ENCODE measurements around the gene SYNGAP1. TPM values are rescaled to one million over a fixed set of nuclear protein-coding genes. Genes with fewer than 3 reads are reported as not detected.

The SYNGAP1 gene
- total and polyA plus RNA-seq, 9 of the 15 experiments (the other 6 are each of a cell fraction or from before 2014, with no cell fraction given) = 0.01 to 22.8 (median 3.2) TPM

DNA sequence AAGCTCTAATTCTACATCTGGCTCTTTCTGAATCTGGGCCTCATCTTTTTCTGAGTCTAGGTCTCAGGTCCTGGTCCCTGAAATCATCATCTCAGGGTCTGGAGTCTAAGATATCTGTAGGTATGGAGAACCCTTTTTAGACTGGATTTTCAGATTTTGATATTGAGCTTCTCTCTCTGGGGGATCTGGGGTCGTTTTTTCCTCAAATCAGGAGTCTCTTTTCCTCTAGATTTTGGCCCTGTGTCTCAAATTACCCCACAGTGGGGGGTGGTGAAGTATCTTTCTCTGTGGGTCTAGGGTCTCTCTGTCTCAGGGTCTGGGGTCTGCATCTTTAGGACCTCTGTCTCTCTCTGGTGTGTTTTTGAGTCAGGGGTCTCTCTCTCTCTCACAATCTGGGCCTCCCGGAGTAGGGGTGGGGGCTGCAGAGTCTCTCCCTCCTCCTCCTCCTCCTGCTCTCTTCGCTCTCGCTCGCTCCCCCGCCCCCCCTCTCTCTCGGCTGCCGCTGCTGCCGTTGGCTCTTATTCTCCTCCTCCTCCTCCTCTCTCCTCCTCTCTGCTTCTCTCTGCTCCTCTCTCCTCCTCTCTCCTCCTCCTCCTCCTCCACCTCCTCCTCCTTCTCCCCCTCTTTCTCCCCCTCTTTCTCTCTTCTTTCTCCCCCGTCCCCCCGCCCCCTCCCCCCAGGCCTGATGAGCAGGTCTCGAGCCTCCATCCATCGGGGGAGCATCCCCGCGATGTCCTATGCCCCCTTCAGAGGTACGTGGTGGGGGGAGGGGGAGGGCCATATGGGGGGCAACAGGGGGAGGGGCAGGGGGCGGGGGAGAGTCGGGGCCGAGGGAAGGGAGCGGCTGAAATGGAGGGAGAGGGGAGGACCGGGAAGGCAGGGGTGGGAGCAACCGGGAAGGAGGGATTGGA is at the start of gene SYNGAP1 (continued):
- TF ChIP-seq, protein P1, sequence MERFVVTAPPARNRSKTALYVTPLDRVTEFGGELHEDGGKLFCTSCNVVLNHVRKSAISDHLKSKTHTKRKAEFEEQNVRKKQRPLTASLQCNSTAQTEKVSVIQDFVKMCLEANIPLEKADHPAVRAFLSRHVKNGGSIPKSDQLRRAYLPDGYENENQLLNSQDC (CRISPR knock-in tag; IDR thresholded peaks at IDR 0.05) = no peak
- TF ChIP-seq LARP7 (IDR thresholded peaks at IDR 0.05) = 0 out of 2 replicates have a peak, but pooled peaks have one; percentile 53
- no peak for TF ChIP-seq KAT8 (IDR thresholded peaks at IDR 0.05; ENCODE audit: low read depth)
- no peak for TF ChIP-seq BRCA1 (IDR thresholded peaks at IDR 0.05)
- no peak for TF ChIP-seq BRCA1 (CRISPR knock-in tag; IDR thresholded peaks at IDR 0.05)
- TF ChIP-seq CXXC5 (CRISPR knock-in tag; IDR thresholded peaks at IDR 0.05) = peak; percentile 33; the same call in 1 of the 2 replicates
- TF ChIP-seq, protein P2, sequence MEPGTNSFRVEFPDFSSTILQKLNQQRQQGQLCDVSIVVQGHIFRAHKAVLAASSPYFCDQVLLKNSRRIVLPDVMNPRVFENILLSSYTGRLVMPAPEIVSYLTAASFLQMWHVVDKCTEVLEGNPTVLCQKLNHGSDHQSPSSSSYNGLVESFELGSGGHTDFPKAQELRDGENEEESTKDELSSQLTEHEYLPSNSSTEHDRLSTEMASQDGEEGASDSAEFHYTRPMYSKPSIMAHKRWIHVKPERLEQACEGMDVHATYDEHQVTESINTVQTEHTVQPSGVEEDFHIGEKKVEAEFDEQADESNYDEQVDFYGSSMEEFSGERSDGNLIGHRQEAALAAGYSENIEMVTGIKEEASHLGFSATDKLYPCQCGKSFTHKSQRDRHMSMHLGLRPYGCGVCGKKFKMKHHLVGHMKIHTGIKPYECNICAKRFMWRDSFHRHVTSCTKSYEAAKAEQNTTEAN (CRISPR knock-in tag; IDR thresholded peaks at IDR 0.05) = no peak
- TF ChIP-seq NONO (IDR thresholded peaks at IDR 0.05; ENCODE audit: low read depth in 2 of 2, low read length in 1 of 2) = no peak
- no peak for TF ChIP-seq ZNF143 (CRISPR knock-in tag; IDR thresholded peaks at IDR 0.05)
- TF ChIP-seq NCOR1 (IDR thresholded peaks at IDR 0.05) = no peak
- no peak for TF ChIP-seq TRIM24 (IDR thresholded peaks at IDR 0.05)
- no peak for TF ChIP-seq FOXK2 (conservative IDR thresholded peaks at IDR 0.05 in 1 of 2, IDR thresholded peaks at IDR 0.05 in 1 of 2; ENCODE audit: low read depth in 2 of 2)
- TF ChIP-seq NFRKB (IDR thresholded peaks at IDR 0.05; ENCODE audit: low read depth) = 0 out of 2 replicates have a peak, but pooled peaks have one; percentile 55
- TF ChIP-seq, protein P3, sequence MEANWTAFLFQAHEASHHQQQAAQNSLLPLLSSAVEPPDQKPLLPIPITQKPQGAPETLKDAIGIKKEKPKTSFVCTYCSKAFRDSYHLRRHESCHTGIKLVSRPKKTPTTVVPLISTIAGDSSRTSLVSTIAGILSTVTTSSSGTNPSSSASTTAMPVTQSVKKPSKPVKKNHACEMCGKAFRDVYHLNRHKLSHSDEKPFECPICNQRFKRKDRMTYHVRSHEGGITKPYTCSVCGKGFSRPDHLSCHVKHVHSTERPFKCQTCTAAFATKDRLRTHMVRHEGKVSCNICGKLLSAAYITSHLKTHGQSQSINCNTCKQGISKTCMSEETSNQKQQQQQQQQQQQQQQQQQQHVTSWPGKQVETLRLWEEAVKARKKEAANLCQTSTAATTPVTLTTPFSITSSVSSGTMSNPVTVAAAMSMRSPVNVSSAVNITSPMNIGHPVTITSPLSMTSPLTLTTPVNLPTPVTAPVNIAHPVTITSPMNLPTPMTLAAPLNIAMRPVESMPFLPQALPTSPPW (CRISPR knock-in tag; IDR thresholded peaks at IDR 0.05) = peak; percentile 84
- TF ChIP-seq, protein P4, sequence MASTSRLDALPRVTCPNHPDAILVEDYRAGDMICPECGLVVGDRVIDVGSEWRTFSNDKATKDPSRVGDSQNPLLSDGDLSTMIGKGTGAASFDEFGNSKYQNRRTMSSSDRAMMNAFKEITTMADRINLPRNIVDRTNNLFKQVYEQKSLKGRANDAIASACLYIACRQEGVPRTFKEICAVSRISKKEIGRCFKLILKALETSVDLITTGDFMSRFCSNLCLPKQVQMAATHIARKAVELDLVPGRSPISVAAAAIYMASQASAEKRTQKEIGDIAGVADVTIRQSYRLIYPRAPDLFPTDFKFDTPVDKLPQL (IDR thresholded peaks at IDR 0.05; ENCODE audit: extremely low read depth, insufficient read length) = no peak
- TF ChIP-seq COPS2 (conservative IDR thresholded peaks at IDR 0.05) = no peak
- TF ChIP-seq SMARCE1 (IDR thresholded peaks at IDR 0.05) = peak; percentile 21; the same call in 1 of the 2 replicates
- TF ChIP-seq FOXJ2 (tag; IDR thresholded peaks at IDR 0.05) = 0 out of 2 replicates have a peak, but pooled peaks have one; percentile 24
- 0 out of 2 replicates have a peak, but pooled peaks have one; percentile 22 for TF ChIP-seq NCOA1 (IDR thresholded peaks at IDR 0.05; ENCODE audit: low read depth)
- TF ChIP-seq, protein P5, sequence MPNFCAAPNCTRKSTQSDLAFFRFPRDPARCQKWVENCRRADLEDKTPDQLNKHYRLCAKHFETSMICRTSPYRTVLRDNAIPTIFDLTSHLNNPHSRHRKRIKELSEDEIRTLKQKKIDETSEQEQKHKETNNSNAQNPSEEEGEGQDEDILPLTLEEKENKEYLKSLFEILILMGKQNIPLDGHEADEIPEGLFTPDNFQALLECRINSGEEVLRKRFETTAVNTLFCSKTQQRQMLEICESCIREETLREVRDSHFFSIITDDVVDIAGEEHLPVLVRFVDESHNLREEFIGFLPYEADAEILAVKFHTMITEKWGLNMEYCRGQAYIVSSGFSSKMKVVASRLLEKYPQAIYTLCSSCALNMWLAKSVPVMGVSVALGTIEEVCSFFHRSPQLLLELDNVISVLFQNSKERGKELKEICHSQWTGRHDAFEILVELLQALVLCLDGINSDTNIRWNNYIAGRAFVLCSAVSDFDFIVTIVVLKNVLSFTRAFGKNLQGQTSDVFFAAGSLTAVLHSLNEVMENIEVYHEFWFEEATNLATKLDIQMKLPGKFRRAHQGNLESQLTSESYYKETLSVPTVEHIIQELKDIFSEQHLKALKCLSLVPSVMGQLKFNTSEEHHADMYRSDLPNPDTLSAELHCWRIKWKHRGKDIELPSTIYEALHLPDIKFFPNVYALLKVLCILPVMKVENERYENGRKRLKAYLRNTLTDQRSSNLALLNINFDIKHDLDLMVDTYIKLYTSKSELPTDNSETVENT (CRISPR knock-in tag; IDR thresholded peaks at IDR 0.05) = 0 out of 2 replicates have a peak, but pooled peaks have one; percentile 27
